ENCODE measurements around the gene PLCXD3.

Gene PLCXD3

GRCh38 chr5:41275813-41276512 lies 234.4 kb downstream of the PLCXD3 start:
- H3K9me3 Mint-ChIP-seq, result no peaks in the 10 kb centered on the region
- no peaks in the 10 kb centered on the region for H3K4me1 Mint-ChIP-seq
- no peak overlapping the region for H3K27ac Mint-ChIP-seq
- DNase-seq (no peak), ATAC-seq (no peak)
- H3K4me3 Mint-ChIP-seq, result no peak overlapping the region
- no peaks in the 10 kb centered on the region for H3K27me3 Mint-ChIP-seq

DNA sequence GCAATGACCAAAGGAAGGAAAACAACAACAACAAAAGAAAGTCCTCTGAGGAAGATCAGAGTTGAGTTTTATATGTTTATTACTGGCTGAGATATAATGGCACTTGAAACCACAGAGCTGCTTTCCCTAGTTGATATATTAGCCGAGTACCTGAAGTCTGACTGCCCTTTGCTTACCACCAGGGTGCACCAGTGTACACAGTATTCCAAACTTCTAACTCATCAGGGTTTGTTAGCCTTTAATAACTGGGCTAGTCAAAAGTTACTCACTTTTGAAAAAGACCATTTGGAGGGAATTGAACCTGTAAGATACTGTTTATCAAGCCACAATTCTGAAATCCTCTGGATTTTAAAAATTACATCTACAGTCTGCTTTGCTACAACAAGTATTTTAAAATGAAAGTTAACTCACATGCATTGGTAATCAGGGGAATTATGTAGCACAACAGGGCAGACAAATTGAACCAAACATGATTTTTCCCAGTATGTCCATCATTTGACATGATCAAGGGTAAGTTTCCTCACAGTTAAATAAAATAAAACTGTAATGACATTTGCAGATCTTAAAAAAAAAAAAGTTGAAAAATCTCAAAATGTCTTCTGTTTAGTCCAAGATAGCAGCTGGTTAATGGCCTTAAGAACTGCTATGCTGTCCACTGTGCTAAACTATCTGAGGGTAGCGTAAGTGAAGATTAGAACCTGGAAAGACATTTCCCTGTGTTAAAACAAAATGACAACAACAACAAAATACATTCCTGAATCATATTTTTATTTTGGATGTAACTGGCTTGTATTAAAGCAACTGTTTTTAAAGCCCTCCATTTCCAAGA lies 239.8 kb downstream of the PLCXD3 start:
- Mint-ChIP-seq H3K4me3 (no peak overlapping the region), H3K27ac (no peak overlapping the region), H3K9me3 (no peaks in the 10 kb centered on the region), H3K4me1 (no peaks in the 10 kb centered on the region), H3K27me3 (no peaks in the 10 kb centered on the region)
- ATAC-seq (no peak), DNase-seq (no peak)

DNA sequence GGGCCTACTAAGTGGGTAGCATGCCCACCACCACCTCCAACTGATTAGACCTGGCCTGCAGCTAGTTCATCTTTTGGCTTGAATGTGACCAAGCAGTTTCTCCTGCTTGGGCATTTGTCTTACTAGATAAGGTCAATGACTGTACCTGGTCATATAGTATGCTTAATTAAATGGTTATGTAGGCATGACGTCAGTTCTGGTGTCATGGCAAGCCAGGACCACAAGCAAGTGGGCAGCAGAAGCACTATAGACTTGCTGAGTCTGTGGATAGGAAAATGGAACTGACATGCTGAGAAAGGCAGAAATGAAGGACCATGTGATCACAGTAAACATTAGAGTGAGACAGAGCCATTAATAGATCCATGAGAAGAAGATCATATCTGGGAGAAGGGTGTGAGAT lies 241.5 kb downstream of the PLCXD3 start:
- Mint-ChIP-seq H3K9me3 (no peaks in the 10 kb centered on the region), H3K4me3 (no peak overlapping the region), H3K4me1 (no peaks in the 10 kb centered on the region), H3K27ac (no peak overlapping the region), H3K27me3 (peaks cover 5% of the 10 kb centered on the region)
- DNase-seq (no peak), ATAC-seq (no peak)

DNA sequence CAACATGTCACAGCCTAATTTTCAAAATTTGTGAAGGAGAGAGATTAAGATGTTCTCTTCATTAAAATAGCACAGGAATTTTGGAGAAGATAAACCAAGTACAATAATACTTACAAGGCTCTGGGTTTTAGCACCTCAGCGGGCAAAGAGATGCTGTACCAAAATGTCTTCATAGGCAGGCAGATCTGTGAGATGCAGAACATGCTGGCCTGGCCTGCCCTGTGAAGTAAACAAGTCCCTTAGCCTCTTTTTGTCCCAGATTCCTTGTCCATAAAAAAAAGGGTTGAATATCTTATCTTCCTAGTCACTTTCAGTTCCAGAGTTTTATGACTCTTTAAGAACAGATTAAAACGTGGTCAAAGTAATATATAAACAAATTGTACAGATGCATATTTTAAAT lies 244.0 kb downstream of the PLCXD3 start:
- DNase-seq (no peak), ATAC-seq (no peak)
- peaks cover 13% of the 10 kb centered on the region for H3K27me3 Mint-ChIP-seq
- no peak overlapping the region for H3K4me3 Mint-ChIP-seq
- H3K27ac Mint-ChIP-seq, result no peak overlapping the region
- H3K9me3 Mint-ChIP-seq, result no peaks in the 10 kb centered on the region
- no peaks in the 10 kb centered on the region for H3K4me1 Mint-ChIP-seq

DNA sequence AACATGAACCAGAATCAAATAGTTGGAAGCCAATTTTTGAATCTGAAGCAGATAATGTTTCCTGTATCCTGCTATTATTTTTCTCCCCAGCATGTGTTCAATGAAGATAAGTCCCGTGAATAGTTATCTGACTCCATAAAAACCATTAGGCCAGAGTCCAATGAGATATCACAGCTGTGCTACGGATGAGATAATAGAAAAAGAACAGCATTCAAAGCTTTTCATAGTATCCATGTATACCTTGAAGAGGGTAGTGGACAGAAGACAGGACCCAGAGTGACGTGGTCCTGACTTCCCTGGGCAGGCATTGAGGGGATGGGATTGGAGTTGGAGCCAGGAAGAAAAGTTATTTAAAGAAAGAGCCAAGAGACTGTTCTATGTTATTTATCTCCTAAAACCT lies 246.4 kb downstream of the PLCXD3 start:
- Mint-ChIP-seq H3K27me3 (peaks cover 13% of the 10 kb centered on the region), H3K9me3 (peaks cover 0 to 4% of the 10 kb centered on the region in 2 donors), H3K4me1 (no peaks in the 10 kb centered on the region), H3K27ac (no peak overlapping the region), H3K4me3 (no peak overlapping the region)
- no peak for ATAC-seq
- no peak for DNase-seq

DNA sequence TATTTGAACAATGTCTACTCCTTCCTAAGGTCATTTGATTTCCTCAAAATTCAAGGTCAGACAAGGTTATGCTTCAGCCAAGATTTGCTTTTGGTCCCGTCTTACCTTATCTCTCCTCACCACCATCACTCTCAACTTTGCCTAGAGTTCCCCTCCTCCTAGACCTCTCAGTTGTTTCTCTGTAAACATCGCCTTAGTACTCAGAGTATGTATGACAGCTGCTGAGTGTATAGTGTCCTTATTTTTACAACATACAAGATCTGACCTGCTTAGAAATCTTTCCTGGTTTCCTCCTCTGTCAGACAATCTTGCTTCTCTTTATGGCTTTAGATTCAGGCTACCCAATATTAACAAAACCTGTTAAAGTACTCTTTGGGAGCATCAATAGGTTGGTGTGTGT lies 247.1 kb downstream of the PLCXD3 start:
- Mint-ChIP-seq H3K9me3 (peaks cover 0 to 4% of the 10 kb centered on the region in 2 donors), H3K27ac (peak overlapping the region in 1 of 2 donors; percentile 42)

More for the DNA sequence above, 247.1 kb downstream of the PLCXD3 start:
- ATAC-seq (no peak), DNase-seq (no peak)
- no peaks in the 10 kb centered on the region for H3K4me1 Mint-ChIP-seq
- H3K27me3 Mint-ChIP-seq, result peaks cover 13% of the 10 kb centered on the region
- H3K4me3 Mint-ChIP-seq, result no peak overlapping the region
